HG02973 (cell line): ENCODE results near the gene ZNF442.
"Not testable (repeated sequence)": the region's sequence is repeated elsewhere in the genome, so short reads cannot be mapped to it uniquely, and the experiment has no call there.

Experiments
- ATAC-seq: cut with Tn5 transposase; IDR thresholded peaks from one replicate; pipeline ENCODE4 v1.9.1; 2021; ENCODE audit warnings: moderate library complexity; ENCODE audit not compliant: unreplicated experiment

The ZNF442 gene

DNA sequence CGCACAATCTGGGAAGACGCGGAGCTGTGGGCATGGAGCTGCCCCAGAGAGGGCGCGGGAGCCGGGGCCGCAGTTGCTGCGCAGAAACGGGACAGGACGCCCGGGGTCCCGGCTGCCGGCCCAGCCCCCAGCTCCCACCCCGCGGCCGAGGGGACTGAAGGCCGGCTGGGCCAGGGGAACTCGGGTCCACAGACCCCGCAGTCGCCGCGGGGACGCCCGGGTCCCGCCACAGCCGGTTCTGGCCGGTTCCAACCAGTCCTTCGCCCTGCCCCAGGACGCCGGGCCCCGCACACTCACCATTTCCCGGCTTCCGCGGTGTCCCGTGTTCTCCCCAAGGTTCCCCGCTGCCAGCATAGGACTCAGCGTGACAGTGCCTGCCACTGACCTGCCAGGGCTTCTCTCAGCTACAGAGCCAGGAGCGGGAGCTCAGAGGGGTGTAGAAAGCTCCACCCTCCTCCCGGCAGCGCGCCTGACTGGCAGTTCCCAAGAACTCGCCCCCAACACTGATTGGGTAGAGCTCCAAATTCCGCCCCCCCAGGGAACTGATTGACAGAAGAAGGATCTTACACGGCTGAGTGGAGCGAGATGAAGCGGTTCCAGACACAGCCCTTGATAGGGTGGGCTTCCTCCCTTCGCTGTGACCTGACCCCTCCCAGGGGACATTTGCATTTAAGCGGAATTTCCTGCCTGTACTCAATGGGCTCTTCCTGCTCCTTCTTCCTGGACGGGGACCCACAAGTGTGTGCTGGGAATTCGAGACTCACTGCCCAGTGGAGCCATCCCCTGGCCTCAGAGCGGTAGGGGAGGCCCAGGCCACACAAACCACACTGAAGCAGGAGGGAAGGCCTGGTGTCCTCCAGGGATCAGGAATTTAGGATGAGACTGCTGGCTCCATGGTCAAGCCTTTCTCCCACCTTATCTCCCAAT lies at the start of gene ZNF442:
ZNF442 (minus strand) TSS at position 448 of the 927 bp plus-strand sequence. CDS start 2,052 bp downstream, outside the sequence.
- peak; percentile 84 for ATAC-seq

DNA sequence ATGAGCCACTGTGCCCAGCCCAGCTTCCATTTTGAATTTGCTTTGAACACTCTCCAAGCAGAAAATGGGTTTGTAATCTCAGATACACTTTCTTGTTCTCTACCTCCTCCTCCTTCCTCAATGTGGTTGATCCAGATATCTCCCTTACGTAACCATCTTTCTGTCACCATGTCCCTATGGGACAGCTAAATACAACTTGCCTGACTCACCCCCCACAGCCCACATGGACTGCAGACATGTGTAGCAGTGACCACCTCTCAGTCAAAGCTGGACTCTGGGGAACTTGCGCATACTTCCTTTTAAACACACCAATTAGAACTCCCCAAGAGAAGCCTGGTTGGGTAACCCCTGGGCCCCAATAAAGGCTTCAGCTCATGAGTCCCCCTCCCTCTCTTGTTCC lies 46.4 kb upstream of the ZNF442 start:
- ATAC-seq = no peak

DNA sequence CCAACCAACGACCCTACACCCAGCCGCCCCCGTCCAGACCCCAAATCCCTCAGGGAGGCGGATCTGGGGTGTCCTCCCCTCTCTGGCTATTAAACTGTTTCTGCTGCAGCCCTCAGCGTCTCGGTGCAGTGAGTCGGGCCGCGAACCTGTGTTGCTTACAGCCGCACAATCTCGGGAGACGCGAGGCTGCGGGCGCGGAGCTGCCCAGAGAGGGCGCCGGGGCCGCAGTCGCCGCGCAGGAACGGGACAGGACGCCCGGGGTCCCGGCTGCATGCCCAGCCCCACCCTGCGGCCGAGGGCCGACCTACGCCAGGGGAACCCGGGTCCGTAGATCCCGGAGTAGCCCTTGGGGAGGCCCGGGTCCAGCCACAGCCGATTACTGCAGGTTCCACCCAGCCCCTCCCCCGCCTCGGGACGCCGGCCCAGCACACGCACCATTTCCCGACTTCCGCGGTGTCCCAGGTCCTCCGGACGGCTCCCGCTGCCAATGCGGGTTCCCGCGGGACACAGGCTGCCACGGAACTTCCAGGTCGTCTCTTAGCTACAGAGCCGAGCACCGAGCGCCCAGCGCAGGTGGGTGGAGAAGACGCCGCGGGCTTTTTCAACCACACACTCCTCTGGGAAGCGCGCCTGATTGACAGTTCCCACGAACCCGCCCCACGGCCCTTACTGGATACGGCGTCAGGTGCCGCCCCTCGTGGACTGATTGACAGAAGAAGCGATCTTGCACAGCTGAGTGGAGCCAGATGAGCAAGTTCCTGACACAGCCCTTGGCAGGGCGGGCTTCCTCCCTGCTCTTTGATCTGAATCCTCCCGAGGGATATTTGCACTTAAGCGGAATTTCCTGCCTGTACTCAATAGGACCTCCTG lies 35.4 kb upstream of the ZNF442 start, which contains the start of gene ZNF799:
ZNF799 (minus strand) TSS at position 639 of the 870 bp plus-strand sequence; CDS start at position 438, 201 bp downstream.
- ATAC-seq = peak; percentile 78

DNA sequence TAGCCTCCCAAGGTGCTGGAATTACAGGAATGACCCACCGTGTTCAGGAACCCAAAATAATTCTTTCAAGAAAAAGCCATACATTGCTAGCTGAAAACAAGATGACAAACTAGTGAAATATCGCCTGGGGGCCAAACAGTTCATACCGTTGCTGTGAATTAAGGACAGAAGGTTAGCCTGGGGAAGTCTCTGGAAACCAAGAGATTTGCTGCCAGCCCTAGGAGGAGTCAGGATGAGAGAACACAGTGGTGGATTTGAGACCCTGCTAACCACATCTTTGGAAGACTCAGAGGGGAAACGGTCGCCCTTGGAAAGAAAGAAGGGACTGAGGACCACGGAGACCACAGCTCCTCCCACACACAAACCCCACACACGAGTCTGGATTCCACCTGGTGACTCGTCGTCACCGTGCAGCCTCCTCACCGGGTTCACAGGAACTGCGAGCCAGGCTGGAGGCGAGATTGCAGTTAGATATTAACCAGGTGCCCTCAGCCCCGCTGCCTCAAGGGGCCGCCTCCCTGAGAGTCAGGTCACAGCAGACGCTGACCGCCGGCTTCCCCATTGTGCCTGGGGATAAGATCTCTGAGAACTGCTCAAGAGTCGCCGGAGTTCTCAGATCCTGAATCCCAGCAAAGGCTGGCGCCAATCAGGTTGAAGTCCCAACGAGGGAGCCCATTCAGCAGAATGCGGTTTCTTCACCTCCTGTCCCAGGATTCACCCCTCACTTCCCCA lies 34.6 kb upstream of the ZNF442 start:
- ATAC-seq = peak; percentile 27

DNA sequence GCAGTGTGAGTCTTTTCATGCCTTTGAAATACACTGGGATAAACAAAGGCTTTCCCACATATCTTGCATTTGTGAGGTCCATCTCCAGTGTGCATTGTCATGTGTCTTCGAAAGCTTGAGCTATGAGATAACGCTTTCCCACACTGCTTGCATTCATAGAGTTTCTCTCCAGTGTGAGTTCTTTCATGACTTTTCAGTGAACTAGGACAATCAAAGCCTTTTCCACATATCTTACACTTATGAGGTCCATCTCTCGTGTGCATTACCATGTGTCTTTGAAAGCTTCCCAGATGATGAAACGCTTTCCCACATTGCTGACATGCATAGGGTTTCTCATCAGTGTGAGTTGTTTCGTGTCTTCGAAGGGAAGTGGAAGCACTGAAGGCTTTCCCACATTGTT lies 25.7 kb upstream of the ZNF442 start:
- ATAC-seq = not testable (repeated sequence)

DNA sequence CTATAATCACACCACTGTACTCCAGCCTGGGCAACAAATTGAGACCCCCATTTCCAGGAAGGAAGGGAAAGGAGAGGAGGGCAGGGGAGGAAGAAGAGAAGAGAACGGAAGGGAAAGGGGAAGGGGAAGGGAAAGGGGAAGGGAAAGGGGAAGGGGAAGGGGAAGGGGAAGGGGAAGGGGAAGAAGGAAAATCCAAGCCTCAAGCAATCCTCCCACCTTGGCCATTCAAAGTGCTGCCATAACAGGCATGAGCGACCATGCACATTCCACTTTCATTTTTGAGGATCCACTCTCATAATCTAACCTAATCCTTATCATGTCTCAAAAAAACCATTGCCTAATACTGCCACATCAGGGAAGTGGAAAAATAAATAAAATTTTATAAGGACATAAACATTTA lies 20.9 kb upstream of the ZNF442 start:
- not testable (repeated sequence) for ATAC-seq

DNA sequence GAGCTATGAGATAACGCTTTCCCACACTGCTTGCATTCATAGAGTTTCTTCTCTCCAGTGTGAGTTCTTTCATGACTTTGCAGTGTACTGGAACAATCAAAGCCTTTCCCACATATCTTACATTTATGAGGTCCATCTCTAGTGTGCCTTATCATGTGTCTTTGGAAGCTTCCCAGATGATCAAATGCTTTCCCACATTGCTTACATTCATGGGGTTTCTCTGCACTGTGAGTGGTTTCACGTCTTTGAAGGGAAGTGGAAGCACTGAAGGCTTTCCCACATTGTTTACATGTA lies 14.9 kb upstream of the ZNF442 start:
- ATAC-seq = no peak

DNA sequence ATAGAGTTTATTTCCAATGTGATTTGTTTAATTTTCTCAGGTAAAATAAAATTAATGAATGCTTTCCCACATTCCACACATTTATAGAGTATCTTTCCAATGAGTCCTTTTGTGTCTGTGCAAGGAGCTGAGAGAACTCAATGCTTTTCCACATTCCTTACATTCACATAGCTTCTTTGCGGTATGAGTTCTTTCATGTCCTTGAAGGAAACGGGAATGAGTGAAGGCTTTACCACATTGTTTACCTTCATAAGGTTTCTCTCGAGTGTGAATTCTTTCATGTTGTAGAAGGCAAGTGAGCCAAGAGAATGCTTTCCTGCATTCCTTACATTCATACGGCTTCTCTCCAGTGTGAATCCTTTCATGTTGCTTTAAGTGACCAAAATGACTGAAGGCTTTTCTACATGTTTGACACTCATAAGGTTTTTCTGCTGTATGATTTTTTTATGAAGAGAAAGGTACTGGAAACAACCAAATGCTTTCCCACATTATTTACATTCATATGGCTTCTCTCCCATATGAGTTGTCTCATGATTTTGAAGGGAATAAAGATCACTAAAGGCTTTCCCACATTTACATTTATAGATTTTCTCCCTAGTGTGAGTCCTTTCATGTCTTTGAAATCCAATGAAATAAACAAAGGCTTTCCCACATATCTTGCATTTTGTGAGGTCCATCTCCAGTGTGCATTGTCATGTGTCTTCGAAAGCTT lies 14.4 kb upstream of the ZNF442 start:
- ATAC-seq = no peak

DNA sequence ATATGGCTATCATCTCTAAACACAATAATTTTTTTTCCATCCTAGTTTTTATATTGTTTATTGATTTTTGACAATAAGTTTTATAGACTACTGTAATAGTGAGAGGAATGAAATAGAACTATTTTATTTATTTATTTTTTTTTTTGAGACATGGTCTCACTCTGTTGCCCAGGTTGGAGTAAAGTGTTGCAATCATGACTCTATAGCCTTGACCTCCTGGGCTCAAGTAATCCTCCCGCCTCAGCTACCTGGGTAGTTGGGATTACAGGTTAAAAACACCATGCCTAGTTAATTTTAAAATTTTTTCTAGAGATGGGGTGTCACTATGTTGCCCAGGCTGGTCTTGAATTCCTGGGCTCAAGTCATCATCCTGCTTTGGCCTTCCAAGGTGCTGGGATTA lies 8.5 kb upstream of the ZNF442 start:
- no peak for ATAC-seq

DNA sequence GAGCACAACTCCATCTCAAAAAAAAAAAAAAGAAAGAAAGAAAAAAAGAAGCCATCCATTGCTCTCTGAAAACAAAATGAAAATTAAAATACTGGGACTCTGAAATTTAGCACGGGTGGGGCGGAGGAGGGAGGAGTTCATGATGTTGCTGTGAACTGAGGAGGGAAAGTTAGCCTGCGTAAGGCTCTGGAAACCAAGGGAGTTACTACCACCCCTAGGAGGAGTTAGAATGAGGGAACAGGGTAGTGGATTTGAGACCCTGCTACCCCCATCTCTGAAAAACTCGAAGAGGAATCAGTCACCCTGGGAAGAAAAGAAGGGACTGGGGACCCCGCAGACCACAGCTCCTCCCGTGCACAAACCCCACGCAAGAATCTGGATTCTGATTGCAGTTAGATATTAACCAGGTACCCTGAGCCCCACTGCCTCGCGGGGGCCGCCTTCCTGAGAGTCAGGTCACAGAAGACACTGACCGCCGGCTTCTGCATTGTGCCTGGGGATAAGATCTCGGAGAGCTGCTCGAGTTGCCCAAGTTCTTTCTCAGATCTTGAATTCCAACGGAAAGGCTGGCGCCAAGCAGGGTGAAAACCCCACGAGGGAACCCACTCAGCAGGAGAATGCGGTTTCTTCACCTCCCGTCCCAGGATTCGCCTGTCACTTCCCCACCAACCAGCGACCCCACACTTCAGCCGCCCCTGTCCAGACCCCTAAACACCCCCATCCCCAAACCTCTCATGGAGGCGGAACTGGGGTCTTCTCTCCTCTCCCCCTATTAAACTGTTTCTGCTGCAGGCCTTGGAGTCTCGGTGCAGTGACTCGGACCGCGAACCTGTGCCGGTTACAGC lies 870 bp downstream of the ZNF442 start:
- peak; percentile 22 for ATAC-seq

DNA sequence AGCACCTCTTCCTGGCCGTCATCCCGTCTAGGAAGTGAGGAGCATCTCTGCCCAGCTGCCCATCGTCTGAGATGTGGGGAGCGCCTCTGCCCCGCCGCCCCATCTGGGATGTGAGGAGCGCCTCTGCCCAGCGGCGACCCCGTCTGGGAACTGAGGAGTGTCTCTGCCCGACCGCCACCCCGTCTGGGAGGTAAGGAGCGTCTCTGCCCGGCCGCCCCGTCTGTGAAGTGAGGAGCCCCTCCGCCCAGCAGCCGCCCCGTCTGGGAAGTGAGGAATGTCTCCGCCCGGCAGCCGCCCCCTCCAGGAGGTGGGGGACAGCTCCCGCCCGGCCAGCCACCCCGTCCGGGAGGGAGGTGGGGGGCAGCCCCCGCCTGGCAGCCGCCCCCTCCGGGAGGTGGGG lies 3.2 kb downstream of the ZNF442 start:
- ATAC-seq = not testable (repeated sequence)

DNA sequence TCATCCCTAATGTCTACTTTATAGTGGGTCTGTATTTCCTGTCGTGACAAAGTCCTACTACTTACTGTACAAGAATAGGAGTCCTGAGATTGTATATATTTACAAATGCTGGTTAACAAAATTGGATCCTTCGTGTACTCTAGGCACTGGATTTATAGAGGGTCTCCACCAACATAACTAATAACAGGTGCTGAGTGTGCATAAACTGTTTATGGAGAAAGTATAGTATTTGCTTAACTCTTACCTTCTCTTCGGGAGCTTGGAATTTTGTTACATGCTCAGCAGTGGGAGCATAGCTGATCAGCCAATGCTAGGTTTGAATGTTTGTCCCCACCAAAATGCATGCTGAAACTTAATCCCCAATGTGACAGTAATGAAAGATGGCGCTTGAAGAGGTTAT lies 12.1 kb downstream of the ZNF442 start:
- no peak for ATAC-seq

DNA sequence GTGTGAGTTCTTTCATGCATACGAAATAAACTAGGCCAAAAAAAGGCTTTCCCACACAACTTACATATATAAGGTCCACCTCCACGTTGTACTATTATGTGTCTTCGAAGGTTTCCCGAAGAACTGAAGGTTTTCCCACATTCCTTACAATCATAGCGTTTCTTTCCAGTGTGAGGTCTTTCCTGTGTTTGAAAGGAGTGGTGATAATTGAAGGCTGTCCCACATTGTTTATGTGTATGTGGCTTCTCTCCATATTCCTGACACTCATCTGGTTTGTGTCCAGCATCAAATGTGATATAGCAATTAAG lies 14.6 kb downstream of the ZNF442 start:
- no peak for ATAC-seq

DNA sequence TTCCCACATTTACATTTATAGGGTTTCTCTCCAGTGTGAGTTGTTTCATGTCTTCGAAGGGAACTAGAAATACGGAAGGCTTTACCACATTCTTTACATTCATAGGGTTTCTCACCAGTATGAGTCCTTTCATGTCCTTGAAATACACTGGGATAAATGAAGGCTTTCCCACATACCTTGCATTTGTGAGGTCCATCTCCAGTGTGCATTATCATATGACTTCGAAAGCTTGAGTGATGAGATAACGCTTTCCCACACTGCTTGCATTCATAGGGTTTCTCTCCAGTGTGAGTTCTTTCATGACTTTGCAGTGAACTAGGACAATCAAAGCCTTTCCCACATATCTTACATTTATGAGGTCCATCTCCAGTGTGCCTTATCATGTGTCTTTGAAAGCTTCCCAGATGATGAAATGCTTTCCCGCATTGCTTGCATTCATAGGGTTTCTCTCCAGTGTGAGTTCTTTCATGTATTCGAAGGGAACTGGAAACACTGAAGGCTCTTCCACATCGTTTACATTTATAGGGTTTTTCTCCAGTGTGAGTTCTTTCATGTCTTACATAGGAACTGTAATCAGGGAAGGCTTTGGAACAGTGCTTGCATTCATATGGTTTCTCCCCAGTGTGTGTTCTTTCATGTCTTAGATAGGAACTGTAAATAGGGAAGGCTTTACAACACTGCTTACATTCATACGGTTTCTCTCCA lies 15.1 kb downstream of the ZNF442 start:
- no peak for ATAC-seq

DNA sequence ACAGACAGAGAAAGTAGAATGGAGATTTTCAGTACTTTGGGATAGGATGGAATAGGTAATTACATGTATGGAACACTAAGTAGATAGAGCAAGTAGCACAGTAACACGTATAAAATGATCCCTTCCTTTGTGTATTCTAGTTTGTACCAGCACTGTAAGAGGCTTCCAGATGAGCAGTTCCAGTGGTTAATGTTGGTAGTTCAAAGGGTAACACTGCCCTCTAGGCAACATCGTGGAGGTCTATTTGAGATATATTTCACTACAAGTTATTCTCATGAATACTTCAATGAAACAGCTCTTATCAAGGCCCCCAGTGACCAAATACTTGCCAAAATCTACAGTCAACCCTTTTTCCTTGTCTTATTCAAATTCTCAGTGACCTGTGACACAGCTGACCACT lies 18.6 kb downstream of the ZNF442 start:
- no peak for ATAC-seq

DNA sequence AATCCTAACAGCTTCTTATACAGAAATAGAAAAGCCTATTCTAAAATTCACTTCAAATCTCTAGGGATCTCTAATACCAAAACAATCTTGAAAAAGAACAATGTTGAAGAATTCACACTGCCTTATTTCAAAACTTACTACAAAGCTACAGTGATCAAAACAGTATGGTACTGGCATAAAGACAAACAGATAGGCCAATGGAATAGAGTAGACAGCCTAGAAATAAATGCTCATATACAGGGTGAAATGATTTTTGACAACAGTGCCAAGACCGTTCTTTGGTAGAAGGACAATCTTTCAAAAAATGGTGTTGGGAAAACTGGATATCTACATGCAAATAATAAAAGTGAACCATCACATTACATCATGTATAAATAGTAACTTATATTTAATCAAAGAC lies 20.3 kb downstream of the ZNF442 start:
- no peak for ATAC-seq

DNA sequence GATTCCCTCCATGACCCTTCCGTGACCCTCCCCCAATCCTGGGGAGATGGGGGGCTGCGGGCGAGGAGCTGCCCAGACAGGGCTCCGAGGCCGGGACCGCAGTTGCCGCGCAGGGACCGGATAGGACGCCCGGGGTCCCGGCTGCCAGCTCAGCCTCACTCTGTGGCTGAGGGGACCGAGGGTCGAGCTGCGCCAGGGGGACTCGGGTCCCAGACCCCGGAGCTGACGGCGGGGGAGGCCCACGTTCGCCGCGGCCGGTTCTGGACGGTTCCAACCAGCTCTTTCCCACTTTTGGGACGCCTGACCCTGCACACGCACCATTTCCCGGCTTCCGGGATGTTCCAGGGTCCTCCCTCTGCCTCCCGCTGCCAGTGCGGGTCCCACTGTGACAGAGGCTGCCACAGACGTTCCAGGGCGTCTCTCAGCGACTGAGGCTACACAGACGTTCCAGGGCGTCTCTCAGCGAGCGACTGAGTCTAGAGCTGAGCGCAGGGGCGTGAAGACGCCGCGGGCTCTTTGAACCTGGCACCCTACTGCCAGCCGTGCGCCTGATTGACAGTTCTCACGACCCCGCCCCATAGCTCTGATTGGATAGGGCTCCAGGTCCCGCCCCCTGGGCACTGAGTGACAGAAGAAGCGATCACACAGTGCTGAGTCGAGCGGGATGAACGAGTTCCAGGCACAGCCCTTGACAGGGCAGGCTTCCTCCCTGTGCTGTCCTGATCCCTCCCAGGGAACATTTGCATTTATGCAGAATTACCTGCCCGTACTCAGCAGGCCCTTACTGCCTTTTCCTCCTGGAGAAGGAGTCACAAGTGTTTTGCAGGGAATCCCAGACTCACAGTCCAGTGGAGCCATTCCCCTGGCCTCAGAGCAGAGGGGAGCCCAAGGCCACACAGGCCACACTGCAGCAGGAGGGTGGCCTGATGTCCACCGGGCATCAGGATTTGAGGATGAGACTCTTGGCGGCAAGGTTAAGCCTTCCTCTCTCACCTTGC lies 32.0 kb downstream of the ZNF442 start, which contains the start of gene ZNF563:
ZNF563 (minus strand) TSS at position 472 of the 998 bp plus-strand sequence; CDS start at position 321, 151 bp downstream.
- peak; percentile 78 for ATAC-seq
